GM23338 (cell line): ENCODE data around the gene ZNF468. TPM values are rescaled to one million over a fixed set of nuclear protein-coding genes. Genes with fewer than 3 reads are reported as not detected.

Source experiments
- ETS1 ChIP-seq: IDR thresholded peaks from 2 replicates; pipeline ENCODE4 v1.6.1; 2016; ENCODE audit warnings: antibody characterized with exemption
- EZH2 ChIP-seq: fragments of 200-600 bp; sonication (generic); IDR thresholded peaks from one replicate; pipeline ENCODE4 v1.8.0; 2017; ENCODE audit warnings: antibody characterized with exemption, mild to moderate bottlenecking, low read depth; ENCODE audit not compliant: unreplicated experiment
- EZH2phosphoT487 ChIP-seq: fragments of 200-600 bp; sonication (generic); IDR thresholded peaks from one replicate; pipeline ENCODE4 v1.8.1; 2018; ENCODE audit warnings: antibody characterized with exemption; ENCODE audit not compliant: unreplicated experiment
- JUNB ChIP-seq: IDR thresholded peaks from one replicate; pipeline ENCODE4 v1.6.1; 2016; ENCODE audit warnings: antibody characterized with exemption; ENCODE audit not compliant: unreplicated experiment
- NANOG ChIP-seq: IDR thresholded peaks from 2 replicates; pipeline ENCODE4 v1.6.1; 2016; ENCODE audit warnings: antibody characterized with exemption, borderline replicate concordance
- POLR2AphosphoS5 ChIP-seq: IDR thresholded peaks from 2 replicates; pipeline ENCODE4 v1.6.1; 2016; ENCODE audit warnings: antibody characterized with exemption, low read depth
- polyA plus RNA-seq: library from polyadenylated mRNA; unstranded; fragments of >200 nt; fragmentation: Nextera tagmentation; extraction: Ambion mirVana; gene quantifications from 2 replicates; pipeline ENCODE4 v1.2.1, GENCODE V29; 2016
- total RNA-seq: library from RNA; depleted of rRNA; stranded (reverse); fragments of >200 nt; shearing (Covaris generic); gene quantifications from 2 replicates; pipeline ENCODE4 v1.2.3, GENCODE V29; 2014
- TF ChIP-seq, protein P1 (sequence below): fragments of 250-450 bp; sonication (Bioruptor Pico); IDR thresholded peaks from 2 replicates; pipeline ENCODE4 v1.5.0; 2020; ENCODE audit warnings: mild to moderate bottlenecking, moderate library complexity
- TF ChIP-seq, protein P2 (sequence below), 2 experiments: fragments of 200-600 bp in 1 of 2; sonication (generic) in 1 of 2; conservative IDR thresholded peaks; 2 replicates each; pipeline versions ENCODE4 v1.5.1 to v1.6.1; 2016 to 2017; ENCODE audit warnings: antibody characterized with exemption in 2 of 2, low read depth in 2 of 2, mild to moderate bottlenecking in 2 of 2, moderate library complexity in 1 of 2

ZNF468 gene
- total and polyA plus RNA-seq, 2 experiments from 2014 or later: 11.8 to 34.9 TPM

- TF ChIP-seq, protein P1, sequence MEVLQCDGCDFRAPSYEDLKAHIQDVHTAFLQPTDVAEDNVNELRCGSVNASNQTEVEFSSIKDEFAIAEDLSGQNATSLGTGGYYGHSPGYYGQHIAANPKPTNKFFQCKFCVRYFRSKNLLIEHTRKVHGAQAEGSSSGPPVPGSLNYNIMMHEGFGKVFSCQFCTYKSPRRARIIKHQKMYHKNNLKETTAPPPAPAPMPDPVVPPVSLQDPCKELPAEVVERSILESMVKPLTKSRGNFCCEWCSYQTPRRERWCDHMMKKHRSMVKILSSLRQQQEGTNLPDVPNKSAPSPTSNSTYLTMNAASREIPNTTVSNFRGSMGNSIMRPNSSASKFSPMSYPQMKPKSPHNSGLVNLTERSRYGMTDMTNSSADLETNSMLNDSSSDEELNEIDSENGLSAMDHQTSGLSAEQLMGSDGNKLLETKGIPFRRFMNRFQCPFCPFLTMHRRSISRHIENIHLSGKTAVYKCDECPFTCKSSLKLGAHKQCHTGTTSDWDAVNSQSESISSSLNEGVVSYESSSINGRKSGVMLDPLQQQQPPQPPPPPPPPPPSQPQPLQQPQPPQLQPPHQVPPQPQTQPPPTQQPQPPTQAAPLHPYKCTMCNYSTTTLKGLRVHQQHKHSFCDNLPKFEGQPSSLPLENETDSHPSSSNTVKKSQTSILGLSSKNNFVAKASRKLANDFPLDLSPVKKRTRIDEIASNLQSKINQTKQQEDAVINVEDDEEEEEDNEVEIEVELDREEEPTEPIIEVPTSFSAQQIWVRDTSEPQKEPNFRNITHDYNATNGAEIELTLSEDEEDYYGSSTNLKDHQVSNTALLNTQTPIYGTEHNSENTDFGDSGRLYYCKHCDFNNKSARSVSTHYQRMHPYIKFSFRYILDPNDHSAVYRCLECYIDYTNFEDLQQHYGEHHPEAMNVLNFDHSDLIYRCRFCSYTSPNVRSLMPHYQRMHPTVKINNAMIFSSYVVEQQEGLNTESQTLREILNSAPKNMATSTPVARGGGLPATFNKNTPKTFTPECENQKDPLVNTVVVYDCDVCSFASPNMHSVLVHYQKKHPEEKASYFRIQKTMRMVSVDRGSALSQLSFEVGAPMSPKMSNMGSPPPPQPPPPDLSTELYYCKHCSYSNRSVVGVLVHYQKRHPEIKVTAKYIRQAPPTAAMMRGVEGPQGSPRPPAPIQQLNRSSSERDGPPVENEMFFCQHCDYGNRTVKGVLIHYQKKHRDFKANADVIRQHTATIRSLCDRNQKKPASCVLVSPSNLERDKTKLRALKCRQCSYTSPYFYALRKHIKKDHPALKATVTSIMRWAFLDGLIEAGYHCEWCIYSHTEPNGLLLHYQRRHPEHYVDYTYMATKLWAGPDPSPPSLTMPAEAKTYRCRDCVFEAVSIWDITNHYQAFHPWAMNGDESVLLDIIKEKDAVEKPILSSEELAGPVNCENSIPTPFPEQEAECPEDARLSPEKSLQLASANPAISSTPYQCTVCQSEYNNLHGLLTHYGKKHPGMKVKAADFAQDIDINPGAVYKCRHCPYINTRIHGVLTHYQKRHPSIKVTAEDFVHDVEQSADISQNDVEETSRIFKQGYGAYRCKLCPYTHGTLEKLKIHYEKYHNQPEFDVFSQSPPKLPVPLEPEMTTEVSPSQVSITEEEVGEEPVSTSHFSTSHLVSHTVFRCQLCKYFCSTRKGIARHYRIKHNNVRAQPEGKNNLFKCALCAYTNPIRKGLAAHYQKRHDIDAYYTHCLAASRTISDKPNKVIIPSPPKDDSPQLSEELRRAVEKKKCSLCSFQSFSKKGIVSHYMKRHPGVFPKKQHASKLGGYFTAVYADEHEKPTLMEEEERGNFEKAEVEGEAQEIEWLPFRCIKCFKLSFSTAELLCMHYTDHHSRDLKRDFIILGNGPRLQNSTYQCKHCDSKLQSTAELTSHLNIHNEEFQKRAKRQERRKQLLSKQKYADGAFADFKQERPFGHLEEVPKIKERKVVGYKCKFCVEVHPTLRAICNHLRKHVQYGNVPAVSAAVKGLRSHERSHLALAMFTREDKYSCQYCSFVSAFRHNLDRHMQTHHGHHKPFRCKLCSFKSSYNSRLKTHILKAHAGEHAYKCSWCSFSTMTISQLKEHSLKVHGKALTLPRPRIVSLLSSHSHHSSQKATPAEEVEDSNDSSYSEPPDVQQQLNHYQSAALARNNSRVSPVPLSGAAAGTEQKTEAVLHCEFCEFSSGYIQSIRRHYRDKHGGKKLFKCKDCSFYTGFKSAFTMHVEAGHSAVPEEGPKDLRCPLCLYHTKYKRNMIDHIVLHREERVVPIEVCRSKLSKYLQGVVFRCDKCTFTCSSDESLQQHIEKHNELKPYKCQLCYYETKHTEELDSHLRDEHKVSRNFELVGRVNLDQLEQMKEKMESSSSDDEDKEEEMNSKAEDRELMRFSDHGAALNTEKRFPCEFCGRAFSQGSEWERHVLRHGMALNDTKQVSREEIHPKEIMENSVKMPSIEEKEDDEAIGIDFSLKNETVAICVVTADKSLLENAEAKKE (CRISPR knock-in tag): no peak
- TF ChIP-seq, protein P2, sequence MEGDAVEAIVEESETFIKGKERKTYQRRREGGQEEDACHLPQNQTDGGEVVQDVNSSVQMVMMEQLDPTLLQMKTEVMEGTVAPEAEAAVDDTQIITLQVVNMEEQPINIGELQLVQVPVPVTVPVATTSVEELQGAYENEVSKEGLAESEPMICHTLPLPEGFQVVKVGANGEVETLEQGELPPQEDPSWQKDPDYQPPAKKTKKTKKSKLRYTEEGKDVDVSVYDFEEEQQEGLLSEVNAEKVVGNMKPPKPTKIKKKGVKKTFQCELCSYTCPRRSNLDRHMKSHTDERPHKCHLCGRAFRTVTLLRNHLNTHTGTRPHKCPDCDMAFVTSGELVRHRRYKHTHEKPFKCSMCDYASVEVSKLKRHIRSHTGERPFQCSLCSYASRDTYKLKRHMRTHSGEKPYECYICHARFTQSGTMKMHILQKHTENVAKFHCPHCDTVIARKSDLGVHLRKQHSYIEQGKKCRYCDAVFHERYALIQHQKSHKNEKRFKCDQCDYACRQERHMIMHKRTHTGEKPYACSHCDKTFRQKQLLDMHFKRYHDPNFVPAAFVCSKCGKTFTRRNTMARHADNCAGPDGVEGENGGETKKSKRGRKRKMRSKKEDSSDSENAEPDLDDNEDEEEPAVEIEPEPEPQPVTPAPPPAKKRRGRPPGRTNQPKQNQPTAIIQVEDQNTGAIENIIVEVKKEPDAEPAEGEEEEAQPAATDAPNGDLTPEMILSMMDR (conservative IDR thresholded peaks at IDR 0.05; ENCODE audit: low read depth in 2 of 2): no peak
- TF ChIP-seq ETS1 (no peak; the same call in 1 of the 2 replicates), POLR2AphosphoS5 (no peak), EZH2 (no peak), JUNB (no peak), EZH2phosphoT487 (no peak), NANOG (no peak)
Measured at GRCh38 chr19:52898101-52898500, 40.7 kb upstream of the ZNF468 start (continued).
